HG02884 (cell line): Measurements from ENCODE around the gene TACC3.

Experiments used
- ATAC-seq: cut with Tn5 transposase; IDR thresholded peaks from one replicate; pipeline ENCODE4 v1.9.1; 2021; ENCODE audit warnings: mild to moderate bottlenecking, moderate library complexity; ENCODE audit not compliant: unreplicated experiment

The TACC3 gene

DNA sequence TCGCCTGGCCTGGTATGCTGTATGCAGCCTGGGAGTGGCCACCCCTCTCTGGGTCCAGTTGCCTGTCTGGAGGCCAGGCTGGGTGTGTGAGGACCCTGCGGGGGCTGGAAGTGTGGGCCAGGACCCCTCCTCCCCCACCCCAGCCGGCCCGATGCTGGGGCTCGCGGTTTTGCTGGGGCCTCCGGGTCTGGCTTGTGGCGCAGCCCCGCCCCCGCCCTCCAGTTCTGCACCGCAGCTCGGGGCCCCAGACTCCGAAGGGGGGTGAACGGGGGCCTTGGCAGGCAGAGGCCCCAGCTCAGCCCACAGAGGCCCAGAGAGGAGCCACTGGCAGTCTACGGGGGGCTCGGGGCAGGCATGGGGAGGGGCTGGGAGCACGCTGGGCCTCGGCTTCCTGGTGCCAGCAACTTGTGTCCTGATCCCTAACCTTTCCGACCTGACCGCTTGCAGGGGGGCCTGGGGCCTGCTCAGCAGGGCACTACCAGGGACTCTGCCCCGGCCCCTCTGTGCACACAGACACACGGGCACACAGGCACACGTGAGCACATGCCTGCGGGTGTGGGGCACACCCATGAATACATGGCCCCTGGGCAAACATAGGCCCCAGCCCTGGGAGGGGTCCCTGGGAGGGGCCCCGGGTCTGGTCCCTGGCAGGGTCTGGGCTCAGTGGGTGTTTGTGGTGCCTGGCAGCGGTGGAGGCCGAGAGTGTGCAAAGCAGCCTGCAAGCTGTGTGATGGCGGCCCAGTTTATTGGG lies 50.4 kb downstream of the TACC3 start:
- ATAC-seq: no peak

DNA sequence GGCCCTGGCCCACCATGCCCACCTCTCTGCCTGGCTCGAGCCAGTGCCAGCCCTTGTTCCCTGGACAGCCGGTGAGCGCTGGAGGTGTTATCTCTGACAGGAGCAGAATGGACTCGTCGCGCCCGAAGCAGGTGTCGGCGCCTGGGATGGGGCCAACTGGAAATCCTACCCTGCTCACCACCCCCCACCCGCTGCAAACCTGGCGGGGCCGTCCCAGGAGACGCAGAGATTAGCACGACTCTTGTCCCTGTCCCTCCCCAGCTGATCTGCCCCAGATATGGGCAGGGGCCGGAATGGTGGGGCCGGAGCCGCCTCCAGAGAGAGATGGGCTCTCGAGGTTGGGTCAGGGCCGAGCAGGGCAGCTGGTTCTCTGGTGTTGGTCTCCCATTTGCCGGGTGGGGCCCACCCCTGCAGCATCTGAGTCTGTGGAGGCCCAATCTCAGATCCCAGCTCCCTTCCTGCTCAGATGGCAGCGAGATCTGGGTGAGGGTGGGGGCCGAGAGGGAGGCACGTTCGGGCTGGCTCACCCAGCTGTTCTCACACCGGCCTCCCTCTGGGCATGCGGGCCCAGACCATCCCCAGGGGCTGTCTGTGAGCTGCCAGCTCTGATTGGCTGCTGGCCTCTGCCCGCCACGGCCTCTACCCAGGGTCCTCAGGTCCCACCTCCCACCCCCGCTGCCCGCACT lies 51.7 kb downstream of the TACC3 start:
- ATAC-seq: no peak

DNA sequence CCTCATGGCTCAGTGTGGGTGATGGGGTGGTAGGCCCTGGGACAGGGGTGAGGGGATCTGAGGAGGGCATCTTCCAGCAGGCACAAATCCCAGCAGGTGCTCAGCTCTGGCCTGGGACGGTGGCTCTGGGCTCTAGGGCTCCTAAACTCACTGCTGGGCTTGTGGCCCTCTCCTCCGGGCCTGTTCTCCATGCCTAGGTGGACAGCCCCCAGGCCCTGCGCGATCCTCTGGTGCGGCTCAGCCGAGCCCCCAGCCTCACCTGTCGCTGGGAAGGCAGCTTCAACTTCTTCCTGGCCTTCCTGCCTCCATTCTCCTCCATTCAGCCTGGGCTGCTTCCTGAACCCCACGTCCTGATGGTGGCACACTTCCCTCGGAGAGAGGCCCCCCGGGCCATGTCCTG lies 52.4 kb downstream of the TACC3 start:
- ATAC-seq: no peak

DNA sequence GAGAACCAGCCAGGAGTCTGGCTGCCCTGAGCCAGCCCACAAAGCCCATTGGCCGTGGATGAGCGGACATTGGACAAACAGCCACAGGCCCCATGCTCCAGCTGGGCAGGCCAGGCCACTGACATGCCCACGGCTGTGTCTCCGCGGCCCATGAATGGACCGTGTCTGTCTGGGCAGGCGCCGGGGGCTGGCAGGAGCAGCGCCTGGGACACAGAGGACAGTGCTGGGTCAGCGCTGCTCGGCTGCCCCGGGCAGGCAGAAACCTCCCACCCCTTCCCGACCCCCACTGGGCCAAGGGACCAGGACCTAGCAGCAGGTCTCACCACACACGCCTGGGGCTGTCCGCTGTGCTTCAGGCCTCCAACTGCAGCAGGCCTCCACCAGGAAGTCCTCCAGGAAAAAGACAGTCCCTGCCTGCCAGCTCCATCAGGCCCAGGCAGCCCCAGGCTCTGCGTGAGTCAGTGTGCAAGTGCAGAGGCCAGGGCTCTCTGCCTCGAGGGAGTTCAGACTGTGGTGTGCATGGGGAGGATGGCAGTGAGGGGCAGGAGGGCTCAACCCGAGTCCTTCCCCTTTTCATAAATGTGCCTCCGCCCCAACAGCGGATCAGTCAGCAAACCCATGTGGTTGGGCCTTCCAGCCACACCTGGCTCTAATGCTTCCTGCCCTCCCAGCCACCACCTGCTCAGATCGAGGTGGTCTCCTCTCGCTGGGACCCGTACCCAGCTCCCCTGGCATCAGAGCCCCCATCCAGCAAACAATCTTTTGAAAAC lies 54.6 kb downstream of the TACC3 start:
- ATAC-seq: no peak

DNA sequence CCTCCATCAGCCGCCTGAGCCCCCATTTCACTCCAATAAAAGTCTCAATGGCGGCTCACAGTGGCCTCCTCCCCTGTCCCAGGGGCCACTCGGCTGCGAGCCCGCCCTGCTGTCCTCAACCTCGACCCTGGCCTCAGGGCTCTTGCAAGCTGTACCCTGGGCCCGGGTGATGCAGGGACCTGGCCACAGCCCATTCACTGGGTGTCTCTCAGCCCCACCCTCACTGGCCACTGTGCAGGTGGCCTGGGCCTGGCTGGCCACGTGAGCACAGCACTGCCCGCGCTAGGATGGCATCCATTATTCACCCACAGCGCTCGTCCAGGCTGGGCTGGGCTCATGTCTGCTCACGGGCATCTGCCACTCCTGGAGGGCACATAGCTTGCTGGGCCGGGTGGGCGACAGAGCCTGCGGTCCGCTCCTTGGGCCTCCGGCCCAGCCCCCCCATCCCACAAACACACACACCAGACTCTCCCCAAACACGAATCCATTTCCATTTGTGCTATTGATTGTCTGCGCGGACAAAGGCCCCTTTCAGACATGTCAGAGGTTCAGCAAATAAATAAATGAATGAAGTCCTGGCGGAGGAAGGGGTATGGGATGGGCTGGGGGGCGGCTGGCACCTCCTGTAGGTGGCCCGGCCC lies 55.3 kb downstream of the TACC3 start:
- ATAC-seq: no peak

DNA sequence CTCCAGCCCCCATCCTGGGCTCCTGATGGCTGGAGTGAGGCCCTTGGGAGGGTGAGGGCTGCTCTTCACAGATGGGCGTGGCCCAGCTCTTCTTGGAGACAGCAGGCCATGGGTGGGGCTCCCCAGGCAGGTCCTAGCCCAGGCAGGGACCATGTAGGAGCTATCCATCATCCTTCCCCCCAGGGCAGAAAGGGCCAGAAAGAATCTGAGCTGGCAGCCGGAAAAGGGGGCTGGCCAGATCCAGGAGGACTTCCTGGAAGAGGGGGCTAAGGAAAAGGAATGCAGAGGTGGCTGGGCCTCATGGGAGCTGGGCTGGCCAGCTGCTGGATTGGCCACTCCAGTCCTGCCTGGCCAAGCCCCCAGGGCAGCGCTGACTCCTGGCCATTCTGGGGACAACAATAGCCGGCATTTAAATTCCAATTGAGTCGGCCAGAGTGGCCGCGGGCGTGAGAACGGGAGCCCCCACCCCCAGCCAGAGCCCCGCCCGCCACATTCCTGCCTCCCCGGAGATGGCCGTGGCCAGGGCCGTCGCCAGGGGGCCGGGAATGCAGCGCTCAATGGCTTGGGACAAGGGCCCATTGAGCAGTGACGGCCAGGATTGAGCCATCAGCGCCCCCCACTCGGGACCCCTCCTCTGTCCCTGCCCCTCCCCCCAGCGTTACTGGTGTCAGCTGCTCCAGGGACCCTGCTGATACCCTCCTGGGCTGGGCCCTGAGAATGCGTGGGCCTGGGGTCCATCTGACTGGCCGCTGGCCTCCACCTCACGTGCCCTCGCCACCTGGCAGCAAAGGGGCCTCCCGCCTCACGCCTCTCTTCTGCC lies 56.7 kb downstream of the TACC3 start:
- ATAC-seq: no peak

DNA sequence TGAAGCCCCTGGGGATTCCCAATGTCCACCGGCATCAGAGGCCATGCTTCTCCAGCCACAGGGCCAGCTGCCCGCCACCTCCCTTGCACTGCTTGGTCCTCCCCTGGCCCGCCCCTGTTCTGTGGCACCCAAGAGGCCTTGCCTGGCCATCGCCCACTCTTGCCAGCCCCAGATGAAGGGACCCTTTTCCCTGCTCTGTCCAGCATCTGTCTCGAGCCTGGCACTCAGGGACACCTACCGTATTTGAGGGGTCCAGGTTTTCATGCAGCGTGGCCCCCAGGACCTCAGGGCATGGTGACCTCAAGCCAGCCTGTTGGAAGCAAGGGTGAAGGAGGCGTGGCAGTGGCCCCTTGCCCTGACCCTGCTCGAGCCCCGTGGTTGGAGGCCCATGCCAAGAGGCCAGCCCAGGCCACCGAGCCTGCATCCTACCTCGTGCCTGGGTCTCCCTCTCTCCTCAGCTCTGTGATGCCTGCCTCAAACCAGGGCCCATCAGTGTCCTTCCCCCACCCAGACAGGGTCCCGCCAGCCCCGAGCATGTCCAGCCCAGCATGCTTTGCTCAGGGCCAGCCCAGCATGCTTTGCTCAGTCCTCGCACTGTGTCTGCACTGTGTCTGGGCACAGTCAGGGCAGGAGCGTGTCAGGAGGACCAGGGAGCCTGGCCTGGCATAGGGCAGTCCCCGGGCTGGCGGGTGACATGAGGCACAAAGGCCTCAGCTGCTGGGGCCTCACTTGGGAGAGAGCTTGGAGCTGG lies 57.5 kb downstream of the TACC3 start:
- ATAC-seq: no peak

DNA sequence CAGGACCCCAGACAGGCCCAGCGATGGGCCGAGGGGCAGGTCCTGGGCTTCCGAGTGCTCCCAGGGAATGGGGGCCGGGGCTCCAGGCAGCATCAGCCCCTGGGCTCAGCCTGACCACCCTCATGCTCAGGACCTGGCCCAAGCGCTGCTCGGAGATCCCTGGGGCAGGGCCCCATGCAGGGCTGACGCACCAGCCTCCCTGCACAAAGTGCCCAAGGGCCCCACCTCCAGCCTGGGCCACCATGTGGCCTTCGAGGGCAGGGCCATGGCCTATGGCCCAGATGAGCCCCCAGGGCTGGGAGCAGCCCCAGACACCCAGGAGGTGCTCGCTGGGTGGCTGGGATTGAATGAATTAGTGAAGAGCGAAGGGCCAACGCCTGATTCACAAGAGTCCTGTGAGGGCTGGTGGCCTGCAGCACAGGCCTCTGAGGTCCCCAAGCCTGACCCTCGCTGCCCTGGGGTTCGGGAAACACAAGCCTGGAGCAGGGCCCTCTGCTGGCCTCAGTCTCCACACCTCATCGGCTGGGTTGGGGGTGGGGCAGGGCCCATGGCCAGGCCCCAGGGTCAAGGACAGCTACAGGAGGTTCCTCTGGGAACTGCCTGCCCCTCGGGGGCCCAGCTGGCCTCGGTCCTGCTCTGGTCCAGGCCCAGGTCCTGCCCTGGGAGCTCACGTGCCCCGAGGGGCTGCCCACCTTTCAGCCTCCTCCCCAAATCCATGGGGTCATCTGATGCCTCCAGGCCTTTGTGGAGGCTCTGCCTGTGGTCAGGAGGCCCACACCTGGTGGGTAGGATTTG lies 58.5 kb downstream of the TACC3 start:
- ATAC-seq: no peak

DNA sequence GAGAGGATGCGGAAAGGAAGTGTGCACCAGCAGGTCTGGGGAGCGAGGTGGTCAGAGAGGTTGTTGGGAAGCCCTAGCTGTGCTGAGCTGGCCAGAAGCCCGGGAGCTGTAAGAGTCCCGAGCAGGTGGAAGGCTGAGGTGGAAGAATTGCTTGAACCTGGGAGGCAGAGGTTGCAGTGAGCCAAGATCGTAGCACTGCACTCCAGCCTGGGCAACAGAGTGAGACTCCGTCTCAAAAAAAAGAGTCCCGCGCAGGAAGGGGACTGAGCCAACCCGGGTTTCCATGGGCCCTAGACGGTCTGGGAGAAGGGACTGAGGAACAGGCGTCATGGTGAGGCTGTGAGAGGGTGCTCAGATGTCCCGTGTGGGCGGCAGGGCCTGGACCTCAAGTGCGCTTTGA lies 59.1 kb downstream of the TACC3 start:
- no peak for ATAC-seq

DNA sequence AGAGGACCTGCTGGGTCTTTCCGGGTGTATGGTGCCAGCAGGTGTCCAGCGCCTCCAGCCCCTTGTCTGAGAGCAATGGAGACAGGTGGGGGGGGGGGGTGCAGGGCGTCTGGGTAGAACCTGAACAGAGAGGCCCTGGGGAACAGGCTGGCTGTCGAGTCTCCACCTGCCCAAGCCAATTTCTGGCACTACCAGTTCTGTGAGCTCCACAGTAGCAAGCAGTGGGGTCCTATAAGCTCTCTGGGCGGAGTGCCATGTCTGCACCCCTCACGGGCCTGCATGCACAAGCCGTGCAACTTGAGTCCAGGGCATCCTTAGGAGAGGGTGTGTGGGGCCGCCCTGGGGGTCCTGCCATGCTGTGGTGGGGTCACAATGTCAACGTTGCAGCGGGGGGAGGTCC lies 61.7 kb downstream of the TACC3 start:
- ATAC-seq: no peak

DNA sequence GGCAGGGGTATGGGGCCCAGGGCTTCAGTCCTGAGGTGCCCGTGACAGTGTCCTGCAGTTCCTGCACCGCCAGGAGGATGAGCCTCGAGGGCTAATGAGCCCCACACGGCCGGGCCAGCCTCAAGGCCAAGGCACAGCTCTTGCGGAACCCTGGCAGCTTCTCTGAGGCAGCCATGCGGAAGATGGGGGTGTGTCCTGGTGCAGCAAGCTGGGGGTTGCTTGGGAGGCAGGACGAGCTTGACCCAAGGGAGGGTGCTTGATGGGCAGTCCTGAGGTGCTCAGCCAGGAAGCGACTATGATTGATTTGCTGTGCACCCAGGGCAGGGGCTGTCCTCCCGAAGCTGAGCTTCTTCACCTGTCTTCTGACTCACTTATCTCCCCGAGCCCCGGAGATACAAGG lies 62.6 kb downstream of the TACC3 start:
- ATAC-seq: no peak

DNA sequence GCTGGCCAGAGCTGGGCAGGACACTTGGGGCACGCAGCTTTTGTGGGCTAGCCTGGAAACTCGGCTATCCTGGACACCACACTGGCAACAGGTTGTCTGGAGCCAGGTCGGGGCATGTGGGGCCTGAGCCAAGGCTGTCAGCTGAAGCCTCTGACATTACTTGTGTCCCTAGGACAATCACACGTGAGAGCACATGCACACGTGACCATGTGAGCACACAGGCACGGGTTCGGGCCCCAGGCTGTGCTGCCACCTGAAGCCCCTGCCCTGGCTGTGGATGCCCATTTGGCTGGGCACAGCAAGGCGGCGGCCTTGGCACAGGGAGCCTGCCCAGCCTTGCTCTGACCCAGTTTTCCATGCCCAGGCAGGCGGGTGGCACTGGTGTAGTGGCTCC lies 63.1 kb downstream of the TACC3 start:
- ATAC-seq: no peak

DNA sequence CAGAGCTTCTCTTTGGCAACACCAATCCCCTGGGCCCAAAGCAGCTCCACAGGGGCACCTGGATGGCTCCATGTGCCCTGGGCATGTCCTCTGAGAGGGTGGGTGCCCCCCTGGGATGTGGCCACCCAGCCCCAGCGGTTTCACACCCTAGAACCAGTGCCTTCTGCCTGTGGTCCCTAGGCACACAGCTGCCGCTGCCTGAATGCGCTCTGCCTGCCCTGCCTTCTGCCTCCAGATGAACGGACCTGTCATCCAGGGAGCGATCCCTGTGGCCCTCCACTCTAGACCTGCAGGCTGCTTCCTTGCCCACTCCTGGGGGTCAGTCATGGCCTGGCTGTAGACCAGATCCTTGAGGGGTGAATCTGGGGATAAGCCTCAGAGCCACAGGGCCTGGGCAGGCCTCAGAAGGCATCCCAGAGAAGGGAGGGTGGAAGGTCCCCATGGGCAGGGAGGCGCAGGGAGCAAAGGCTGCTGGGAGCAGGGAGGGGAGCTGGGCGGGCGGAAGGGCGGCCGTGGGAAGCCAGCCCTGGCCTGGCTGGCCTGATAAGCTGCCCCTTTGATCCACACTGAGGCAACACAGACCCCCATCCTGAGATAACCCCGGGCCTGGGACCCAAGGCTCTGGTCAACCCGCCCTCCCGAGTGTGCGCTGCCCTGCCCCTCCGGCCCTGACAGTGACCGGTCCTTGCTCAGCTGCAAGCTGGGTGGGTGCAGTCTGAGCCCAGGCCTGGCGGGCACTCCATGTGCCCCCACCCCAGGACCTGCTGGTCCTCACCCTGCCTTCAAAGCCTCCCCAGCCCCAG lies 63.7 kb downstream of the TACC3 start:
- ATAC-seq: no peak

DNA sequence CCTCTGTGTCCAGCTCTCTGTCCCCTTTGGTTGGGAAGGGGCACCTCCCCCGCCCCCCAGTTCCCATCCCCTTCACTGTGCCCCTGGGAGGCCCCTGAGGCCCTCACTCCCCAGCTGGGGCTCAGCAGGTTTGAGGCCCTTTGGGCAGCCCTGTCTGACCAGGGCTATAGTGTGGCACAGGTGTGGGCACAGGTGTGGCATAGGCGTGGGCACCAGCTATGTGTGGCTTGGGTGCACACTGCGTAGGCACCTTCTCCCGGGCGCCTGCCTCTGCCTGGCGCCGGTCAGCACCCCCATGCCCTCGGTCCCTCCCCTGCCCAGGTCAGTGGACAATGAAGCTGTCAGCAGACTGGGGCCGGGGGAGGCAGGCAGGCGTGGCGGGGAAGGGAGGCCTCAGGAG lies 64.3 kb downstream of the TACC3 start:
- ATAC-seq: no peak

DNA sequence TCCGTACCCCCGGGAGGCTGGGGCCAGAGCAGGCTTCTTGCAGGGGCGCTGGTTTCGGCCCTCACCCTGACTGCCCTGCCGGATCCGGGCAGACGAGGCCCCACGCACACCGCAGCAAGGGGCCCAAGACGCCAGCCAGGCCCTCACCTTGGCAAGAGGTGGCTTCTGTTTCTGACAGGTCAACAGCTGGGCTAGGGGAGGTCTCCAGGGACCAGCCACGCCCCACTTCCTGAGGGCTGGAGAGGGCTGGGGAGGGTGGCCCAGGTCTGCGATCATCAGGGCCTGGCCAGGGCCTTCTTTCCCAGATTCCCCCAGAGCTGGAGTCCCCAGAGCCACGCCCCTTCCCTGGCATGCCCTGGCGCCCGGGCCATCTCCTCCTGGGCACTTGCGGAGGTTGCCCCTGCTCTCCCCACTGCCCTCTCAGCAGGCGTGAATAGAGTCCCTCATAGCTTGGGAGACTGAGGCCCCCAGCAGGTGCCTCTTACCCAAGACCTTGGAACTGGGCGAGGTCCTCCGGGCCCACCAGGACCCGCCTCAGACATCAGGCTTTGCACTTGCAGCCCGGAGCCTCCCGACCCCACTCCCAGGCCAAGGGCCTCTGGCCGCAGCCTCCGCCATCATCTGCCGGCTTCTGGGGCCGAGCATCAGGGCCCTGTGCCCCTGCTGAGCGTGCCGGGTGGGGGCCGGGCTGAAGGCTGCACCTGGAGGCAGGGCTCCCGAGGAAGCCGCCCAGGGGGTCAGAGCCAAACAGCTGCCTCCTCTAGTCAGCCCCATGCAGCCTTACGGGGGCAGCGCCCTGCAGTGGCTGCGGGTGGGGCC lies 65.4 kb downstream of the TACC3 start:
- no peak for ATAC-seq

DNA sequence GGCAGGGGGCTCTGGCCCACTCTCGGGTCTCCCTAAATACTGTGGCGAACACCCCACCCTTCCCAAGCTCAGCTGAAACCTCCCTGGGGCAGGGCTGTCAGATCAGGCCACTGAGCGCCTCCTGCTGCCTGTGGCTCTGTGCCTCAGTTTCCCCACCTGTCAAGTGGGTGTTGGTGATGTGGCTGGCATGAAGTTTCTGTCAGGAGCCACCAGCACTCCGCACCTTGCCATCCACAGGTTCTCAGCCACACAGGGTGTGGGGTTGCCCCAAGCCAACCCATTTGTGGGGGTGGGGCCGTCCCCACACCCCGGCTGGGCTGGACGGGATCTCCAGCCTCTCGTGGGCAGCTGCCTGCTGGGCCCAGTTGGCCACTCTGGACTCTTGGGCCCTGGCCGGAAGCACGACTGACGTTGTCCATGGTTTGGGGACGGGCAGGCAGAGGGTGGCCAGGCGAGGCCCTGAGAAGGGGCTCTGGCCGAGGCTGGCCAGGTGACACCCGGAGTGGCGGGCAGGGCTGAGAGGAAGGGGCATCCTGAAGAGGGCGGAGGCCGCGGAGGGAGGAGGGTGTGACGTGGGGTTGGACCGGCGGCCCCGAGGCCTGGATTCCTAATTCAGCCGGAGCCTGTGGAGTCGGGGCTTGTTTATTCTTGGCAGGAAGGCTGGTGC lies 66.2 kb downstream of the TACC3 start:
- ATAC-seq: no peak
